Measurements from ENCODE around the gene AK3.

AK3 gene

GRCh38 chr9:4748612-4749011, 7.6 kb upstream of the AK3 start:
- DNase-seq (ENCODE audit: low spot score): no peak

- DNase-seq (ENCODE audit: low spot score): no peak
Measured at GRCh38 chr9:4746278-4747030, 5.5 kb upstream of the AK3 start.

- DNase-seq (ENCODE audit: low spot score): no peak
Measured at GRCh38 chr9:4743131-4743875, 2.3 kb upstream of the AK3 start.

GRCh38 chr9:4742246-4742645, 1.2 kb upstream of the AK3 start:
- no peak for DNase-seq (ENCODE audit: low spot score)

GRCh38 chr9:4741365-4742089, 525 bp upstream of the AK3 start:
- peak; percentile 25 for DNase-seq (ENCODE audit: low spot score)

GRCh38 chr9:4740388-4740637, 689 bp downstream of the AK3 start:
- no peak for DNase-seq (ENCODE audit: low spot score)

- DNase-seq (ENCODE audit: low spot score): no peak
Measured at GRCh38 chr9:4739587-4740387, 1.2 kb downstream of the AK3 start.

DNA sequence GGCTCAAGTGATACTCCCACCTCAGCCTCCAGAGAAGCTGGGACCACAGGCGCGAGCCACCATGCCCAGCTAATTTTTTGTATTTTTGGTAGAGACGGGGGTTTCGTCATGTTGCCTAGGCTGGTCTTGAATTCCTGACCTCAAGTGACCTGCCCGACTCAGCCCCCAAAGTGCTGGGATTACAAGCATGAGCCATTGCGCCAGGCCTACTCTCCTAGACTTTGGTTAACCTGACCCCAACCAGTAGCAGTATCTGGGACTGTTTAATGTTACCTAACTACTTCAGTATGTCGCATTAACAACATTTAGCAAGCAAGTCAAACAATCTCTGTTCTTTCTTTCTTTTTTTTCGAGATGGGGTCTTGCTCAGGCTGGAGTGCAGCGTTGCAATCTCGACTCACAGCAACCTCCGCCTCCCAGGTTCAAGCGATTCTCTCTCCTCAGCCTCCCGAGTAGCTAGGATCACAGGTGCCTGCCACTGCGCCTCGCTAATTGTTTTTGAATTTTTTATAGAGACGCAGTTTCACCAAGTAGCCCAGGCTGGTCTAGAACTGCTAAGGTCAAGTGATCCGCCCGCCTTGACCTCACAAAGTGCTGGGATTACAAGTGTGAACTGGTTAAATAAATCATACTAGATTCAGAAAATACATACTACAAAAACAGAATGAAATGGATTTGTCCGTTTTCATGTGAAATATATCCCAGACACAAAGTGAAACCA, 2.0 kb downstream of the AK3 start:
- DNase-seq (ENCODE audit: low spot score): no peak

GRCh38 chr9:4734150-4734549, 6.9 kb downstream of the AK3 start:
- no peak for DNase-seq (ENCODE audit: low spot score)

- no peak for DNase-seq (ENCODE audit: low spot score)
Measured at GRCh38 chr9:4732890-4733289, 8.1 kb downstream of the AK3 start.

DNA sequence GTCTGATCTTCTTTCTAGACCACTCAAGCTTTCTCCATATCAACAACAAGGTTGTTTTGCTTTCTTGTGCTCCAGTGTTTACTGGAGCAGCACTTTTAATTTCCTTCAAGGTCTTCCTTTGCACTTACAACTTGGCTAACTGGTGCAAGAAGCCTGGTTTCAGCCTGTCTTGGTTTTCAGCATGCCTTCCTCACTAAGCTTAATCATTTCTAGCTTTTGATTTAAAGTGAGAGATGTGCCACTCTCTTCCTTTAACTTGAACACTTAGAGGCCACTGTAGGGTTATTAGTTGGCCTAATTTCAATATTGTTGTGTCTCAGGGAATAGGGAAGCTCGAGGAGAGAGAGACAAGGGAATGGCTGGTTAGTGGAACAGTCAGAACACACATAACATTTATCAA, 13.4 kb downstream of the AK3 start:
- no peak for DNase-seq (ENCODE audit: low spot score)

- no peak for DNase-seq (ENCODE audit: low spot score)
Measured at GRCh38 chr9:4725706-4726442, 15.1 kb downstream of the AK3 start.

DNA sequence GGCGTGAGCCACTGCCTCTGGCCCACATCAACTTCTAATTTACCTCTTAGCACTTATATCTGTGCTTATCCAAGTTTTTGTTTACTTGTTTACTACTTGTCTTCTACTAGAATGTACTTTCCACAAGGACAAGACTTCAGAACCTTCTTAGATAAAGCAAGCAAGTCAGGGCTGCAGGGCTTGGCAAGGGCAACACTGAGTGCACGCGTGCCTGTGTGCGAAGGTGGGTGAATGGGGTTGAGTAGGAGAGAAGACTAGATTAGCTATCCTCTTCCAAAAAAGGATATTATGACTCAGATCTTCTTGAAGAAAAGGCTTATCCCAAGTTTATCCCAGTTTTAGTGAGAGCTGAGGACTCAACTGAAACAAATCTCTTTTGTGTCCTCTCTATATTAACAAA, 19.3 kb downstream of the AK3 start:
- no peak for DNase-seq (ENCODE audit: low spot score)

GRCh38 chr9:4718911-4719310, 22.1 kb downstream of the AK3 start:
- no peak for DNase-seq (ENCODE audit: low spot score)

GRCh38 chr9:4717815-4718214, 23.2 kb downstream of the AK3 start:
- no peak for DNase-seq (ENCODE audit: low spot score)

DNA sequence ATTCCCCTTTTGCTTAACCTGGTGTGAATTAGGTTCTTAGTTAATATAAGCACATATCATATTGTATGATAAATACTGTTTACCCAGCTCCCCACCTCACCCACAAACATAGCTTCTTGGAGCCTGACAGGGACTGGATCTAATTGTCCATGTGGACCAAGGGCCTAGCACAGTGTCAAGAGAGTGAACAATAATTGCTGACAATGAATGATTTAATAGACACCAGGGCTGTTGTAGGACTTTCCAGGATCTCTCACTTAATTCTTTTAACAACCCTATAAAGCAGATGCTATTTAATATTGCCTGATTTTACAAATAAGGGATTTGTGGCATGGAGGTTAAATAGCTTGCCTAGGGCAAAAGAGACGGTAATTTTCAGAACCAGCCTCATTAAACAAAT, 24.8 kb downstream of the AK3 start:
- DNase-seq (ENCODE audit: low spot score): no peak

GRCh38 chr9:4714266-4715016, 26.6 kb downstream of the AK3 start:
- peak; percentile 5 for DNase-seq (ENCODE audit: low spot score)

- DNase-seq (ENCODE audit: low spot score): no peak
Measured at GRCh38 chr9:4713849-4714248, 27.2 kb downstream of the AK3 start.

GRCh38 chr9:4709380-4709779, 31.6 kb downstream of the AK3 start:
- DNase-seq (ENCODE audit: low spot score): no peak

GRCh38 chr9:4706971-4707622, 33.9 kb downstream of the AK3 start:
- DNase-seq (ENCODE audit: low spot score): no peak
